H54 (cell line): Measurements from ENCODE around the gene COMMD1.
A peak's percentile ranks its signal among the peaks of the same experiment; 100 is the strongest.
"Not testable (repeated sequence)": the region's sequence is repeated elsewhere in the genome, so short reads cannot be mapped to it uniquely, and the experiment has no call there.

Experiments
- DNase-seq: peaks from one replicate; pipeline ENCODE4 v3.0.0; 2011; ENCODE audit warnings: low spot score, mixed read lengths; ENCODE audit not compliant: insufficient read length
- FAIRE-seq: peaks from 3 replicates; lab custom pipeline; 2011; peaks lifted over from hg19 to GRCh38; lab: Jason Lieb, UNC
- POLR2A ChIP-seq: IDR thresholded peaks from 2 replicates; pipeline ENCODE4 v1.6.1; 2011; ENCODE audit warnings: low read depth, mild to moderate bottlenecking, low read length

COMMD1 gene

DNA sequence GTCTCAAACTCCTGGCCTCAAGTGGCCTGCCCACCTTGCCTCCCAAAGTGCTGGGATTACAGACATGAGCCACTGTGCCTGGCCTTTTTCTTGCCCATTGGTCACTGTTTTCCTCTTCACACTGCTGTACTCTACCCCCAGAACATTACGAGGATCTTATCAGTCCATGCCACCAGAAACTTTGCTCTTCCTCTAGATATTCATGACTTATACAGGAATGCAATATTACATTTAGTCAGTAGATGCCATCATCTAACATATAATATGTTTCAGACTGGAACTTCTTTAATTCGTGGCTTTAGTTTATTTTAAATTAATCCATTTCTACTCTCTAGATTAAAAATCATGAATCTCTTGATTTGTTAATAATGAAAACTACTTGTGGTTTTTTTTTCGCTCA is 135.5 kb downstream of the COMMD1 start:
- no peak for TF ChIP-seq POLR2A
- FAIRE-seq: no peak

DNA sequence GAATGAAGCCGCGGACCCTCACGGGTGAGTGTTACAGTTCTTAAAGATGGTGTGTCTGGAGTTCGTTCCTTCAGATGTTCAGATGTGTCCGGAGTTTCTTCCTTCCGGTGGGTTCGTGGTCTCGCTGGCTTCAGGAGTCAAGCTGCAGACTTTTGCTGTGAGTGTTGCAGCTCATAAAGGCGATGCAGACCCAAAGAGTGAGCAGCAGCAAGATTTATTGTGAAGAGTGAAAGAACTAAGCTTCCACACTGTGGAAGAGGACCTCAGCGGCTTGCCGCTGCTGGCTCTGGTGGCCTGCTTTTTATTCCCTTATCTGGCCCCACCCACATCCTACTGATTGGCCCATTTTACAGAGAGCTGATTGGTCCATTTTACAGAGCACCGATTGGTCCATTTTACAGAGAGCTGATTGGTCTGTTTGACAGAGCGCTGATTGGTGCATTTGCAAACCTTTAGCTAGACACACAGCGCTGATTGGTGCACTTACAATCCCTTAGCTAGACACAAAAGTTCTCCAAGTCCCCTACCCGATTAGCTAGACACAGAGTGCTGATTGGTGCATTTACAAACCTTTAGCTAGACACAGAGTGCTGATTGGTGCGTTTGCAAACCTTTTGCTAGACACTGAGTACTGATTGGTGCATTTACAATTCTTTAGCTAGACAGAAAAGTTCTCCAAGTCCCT is 136.4 kb downstream of the COMMD1 start:
- not testable (repeated sequence) for FAIRE-seq

More for the DNA sequence above, 135.5 kb downstream of the COMMD1 start:
- no peak for DNase-seq

DNA sequence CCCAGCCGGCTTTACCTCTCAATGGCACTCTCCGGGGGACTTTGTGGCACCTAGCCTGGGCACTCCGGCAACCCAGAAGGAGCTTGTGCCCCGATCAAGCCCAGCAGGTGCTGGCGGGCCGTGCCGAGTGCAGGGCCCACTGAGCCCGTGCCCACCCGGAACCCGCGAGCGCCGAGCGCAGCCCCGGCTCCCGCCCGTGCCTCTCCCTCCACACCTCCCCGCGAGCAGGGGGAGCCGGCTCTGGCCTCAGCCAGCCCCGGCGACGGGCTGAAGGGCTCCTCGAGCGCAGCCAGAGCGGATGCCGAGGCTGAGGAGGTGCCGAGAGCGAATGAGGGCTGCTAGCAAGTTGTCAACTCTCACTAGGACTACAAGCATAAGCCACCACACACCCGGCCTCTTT is 136.9 kb downstream of the COMMD1 start:
- FAIRE-seq: no peak
- no peak for DNase-seq
- no peak for TF ChIP-seq POLR2A

More for the DNA sequence above, 136.4 kb downstream of the COMMD1 start:
- not testable (repeated sequence) for DNase-seq

DNA sequence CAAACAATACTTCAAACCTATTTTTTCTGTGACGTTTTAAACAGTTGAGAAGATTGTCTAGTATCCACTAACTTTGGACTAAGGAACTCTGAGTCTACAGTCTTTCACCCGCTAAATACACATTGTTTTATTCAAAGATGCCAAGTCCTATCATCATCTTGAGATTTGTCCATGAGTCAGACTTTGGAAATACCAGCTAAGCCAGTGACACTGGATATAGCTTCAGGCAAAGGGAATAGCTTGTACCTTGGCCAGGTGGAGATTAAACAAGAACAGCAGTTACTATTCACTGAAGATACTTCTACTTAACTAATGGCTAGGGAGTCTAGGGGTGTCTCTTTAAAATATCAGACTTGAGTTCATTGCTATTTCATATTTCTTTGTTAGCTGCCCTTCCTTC is 137.5 kb downstream of the COMMD1 start:
- no peak for FAIRE-seq
- no peak for DNase-seq
- no peak for TF ChIP-seq POLR2A

DNA sequence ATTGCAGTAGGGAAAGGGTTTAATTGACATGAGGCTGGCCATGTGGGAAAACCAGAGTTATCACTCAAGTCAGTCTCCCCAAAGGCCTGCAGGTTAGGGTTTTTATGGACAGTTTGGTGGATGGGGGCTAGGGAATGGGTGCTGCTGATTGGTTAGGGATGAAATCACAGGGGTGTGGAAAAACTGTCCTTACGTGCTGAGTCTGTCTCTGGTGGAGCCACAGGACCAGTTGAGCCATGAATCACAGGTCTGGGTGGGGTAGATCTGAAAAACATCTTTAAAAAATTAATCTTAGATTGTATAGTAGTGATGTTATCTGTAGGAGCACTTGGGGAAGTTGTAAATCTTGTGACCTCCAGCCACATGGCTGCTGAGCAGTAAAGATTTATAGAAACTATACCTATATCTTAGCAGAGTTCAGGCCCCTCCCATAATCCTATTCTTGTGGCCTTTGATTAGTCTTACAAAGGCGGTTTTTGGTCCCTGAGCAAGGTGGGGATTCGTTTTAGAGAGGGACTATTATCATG is 139.6 kb downstream of the COMMD1 start:
- FAIRE-seq (no peak), DNase-seq (no peak)
- TF ChIP-seq POLR2A: no peak

DNA sequence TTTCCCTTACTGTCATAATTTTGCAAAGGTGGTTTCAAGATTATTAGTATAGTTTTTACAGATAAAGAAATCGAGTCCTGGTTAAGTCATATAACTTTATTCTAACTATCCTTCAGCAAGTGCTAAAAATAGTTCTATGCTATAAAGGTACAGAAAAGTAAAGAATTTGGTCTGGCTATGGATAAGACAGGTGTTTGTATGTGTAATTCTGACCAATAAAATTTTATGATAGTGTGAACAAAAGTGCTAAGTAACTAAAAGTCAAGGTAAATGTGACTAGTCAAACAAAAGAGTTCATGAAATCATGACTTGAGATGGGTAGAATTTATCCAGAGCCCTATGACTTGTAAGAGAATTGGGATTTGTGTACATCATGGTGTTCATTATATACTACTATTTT is 140.7 kb downstream of the COMMD1 start:
- FAIRE-seq: no peak
- no peak for TF ChIP-seq POLR2A

DNA sequence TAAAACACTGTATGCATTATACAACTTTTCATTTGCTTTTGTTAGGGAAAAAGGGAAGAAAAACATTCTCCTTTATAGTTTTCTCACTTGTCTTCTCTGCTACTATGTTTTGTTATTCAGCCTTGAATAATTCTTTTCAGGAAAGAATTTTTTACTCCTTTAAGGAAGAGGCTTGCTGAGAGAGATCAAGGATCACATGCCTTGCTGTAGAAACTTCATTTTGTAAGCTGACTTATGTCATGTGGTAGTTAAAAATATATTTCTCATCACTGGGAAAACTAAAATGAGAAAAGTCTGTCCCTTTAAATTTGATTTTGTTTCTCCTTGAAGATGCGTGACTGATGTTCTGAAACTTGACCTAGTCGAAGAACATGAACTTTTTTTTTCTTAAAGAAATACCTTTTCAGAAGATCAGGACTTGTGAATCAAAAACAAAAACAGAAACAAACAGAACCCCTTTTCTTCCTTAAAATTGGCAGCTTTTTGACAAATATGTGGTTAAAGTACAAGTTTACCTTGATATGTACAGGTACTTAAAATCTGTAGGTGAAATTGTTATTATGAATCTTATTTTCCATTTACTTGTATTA is 145.1 kb downstream of the COMMD1 start:
- DNase-seq (no peak), FAIRE-seq (peak; percentile 6)
- TF ChIP-seq POLR2A: no peak

More for the DNA sequence above, 140.7 kb downstream of the COMMD1 start:
- no peak for DNase-seq

DNA sequence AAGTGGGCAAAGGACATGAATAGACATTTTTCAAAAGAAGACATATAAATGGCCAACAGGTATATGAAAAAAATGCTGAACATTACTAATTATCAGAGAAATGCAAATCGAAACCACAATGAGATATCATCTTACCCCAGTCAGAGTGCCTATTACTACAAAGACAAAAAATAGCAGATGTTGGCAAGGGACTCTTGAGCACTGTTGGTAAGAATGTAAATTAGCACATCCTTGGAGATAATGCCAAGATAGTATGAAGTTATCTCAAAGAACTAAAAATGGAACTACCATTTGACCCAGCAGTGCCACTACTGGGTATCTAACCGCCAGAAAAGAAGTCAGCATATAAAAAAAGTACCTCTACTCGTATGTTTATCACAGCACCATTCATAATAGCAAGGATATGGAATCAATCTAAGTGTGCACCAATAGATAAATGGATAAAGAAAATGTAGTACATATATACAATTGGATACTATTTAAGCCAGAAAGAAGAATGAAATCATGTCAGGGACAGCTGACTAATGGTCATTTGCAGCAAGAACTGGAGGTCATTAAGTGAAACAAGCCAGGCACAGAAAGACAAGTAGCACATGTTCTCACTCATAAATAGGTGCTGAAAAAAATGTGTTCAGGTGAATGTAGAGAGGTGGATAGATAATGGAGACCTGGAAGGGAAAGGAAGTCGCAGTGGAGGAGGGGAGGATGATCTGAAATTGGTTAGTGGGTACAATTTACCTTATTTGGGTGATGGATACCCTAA is 148.7 kb downstream of the COMMD1 start:
- FAIRE-seq (no peak), DNase-seq (no peak)
- no peak for TF ChIP-seq POLR2A

DNA sequence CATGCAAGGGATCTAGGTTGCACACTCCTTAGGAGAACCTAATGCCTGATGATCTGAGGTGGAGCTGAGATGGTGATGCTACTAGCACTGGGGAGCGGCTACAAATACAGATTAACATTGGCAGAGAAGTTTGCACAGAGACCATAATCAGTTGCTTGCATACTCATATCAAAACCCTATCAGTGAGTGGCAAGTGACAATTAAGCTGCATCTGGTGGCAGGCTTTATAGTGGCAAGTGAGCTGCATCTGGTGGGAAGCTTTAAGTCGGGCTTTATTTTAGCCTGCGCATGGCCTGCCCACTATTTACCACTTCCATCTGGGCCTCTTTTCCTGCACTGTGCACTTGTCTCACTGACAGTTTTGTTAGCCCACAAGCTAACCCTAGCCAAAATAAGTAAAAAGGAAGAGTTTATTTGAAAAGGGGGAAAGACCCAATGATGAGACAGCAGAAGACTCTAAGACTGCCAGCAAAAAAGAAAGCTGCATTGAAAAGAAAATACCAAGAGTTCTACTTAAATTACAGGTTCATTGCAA is 149.5 kb downstream of the COMMD1 start:
- no peak for FAIRE-seq
- no peak for TF ChIP-seq POLR2A
- DNase-seq: no peak

DNA sequence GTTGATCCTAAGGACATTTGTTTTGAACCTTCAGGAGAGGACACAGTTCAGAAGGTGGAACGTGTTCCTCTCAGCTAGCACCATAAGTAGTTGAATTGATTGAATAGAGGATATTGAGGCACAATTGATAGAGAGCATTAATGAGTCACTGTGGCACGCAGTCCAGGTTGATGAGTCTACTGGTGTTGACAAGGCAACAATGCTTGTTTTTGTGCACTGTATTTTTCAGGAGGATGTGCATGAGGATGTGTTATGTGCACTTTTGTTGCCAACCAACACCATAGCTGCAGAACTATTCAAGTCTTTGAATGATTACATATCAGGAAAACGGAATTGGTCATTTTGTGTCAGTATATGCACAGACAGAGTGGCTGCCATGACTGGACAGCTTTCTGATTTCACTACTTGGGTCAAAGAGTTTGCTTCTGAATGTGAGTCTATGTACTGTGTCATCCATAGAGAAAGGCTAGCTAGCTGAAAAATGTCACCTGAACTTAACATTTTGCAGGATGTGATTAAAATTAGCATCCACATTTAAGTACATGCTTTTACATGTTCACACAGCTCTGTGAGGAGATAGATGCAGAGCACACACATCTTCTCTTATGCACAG is 150.4 kb downstream of the COMMD1 start:
- FAIRE-seq (no peak), DNase-seq (no peak)
- no peak for TF ChIP-seq POLR2A

DNA sequence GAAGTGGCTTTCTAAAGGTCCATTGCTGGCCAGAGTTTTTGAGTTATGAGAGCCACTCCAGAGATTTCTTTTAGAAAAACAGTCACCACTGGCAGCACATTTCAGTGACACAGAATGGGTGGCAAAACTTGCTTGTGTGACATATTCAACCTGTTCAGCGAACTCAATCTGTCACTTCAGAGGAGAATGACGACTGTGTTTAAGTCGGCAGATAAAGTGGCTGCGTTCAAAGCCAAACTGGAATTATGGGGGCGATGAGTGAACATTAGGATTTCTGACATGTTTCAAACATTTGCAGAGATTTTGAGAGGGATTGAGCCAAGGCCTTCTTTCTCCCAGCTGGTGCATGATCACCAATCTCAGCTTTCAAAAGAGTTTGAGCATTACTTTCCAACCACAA is 150.9 kb downstream of the COMMD1 start:
- FAIRE-seq (no peak), DNase-seq (no peak)
- no peak for TF ChIP-seq POLR2A

DNA sequence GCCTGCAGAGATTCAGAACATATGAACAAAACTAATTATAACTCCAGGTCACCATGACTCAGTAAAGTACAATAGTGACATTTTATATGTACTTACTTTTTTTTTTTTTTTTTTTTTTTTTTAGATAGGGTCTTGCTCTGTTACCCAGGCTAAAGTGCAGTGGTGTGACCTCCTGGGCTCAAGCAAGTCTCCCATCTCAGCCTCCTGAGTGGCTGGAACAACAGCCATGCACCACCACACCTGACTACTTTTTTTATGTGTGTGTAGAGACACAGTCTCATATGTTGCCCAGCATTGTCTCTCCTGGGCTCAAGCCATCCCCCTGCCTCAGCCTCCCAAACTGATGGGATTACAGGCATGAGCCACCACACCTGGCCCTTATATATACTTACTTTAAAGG is 159.8 kb downstream of the COMMD1 start:
- no peak for TF ChIP-seq POLR2A
- DNase-seq (no peak), FAIRE-seq (no peak)

DNA sequence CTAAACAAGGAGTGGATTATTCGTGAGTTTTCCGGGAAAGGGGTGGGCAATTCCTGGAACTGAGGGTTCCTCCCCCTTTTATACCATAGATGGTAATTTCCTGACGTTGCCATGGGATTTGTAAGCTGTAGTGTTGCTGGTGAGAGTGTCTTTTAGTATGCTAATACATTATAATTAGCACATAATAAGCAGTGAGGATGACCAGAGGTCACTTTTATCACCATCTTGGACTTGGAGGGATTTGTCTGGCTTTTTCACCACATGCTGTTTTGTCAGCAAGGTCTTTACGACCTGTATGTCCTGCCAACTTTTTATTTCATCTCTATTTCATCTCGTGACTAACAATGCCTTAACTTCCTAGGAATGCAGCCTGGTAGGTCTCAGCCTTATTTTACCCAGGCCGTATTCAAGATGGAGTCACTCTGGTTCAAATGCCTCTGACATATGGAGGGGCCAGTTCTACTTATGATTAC is 165.7 kb downstream of the COMMD1 start:
- TF ChIP-seq POLR2A: no peak
- FAIRE-seq: no peak
- no peak for DNase-seq
